Thymus (tissue), 11 donors: ENCODE measurements around the gene S100A14. TPM values are rescaled to one million over a fixed set of nuclear protein-coding genes. Genes with fewer than 3 reads are reported as not detected.

Source experiments
- DNase-seq, 9 donors: peaks; one replicate each; pipeline ENCODE4 v3.0.0-alpha.2; 2013; ENCODE audit warnings: low spot score in 9 of 9, low read depth in 6 of 9, missing footprints in 1 of 9
- H3K27ac ChIP-seq, 2 donors: one replicate each; pipeline ENCODE4 v1.5.1; 2013; ENCODE audit warnings: control low read depth in 1 of 2, low read depth in 1 of 2, low read length in 1 of 2, mild to moderate bottlenecking in 1 of 2, moderate library complexity in 1 of 2
- H3K27me3 ChIP-seq, 2 donors: one replicate each; pipeline ENCODE4 v1.5.1; 2013; ENCODE audit warnings: low read length in 1 of 2; ENCODE audit not compliant: control insufficient read depth in 2 of 2, insufficient read depth in 1 of 2
- H3K36me3 ChIP-seq, 2 donors: one replicate each; pipeline ENCODE4 v1.5.1; 2013; ENCODE audit warnings: low read length in 1 of 2, mild to moderate bottlenecking in 1 of 2, moderate library complexity in 1 of 2; ENCODE audit not compliant: control insufficient read depth in 2 of 2, insufficient read depth in 2 of 2
- H3K4me1 ChIP-seq, 2 donors: one replicate each; pipeline ENCODE4 v1.5.1; 2013; ENCODE audit warnings: low read length in 2 of 2; ENCODE audit not compliant: control insufficient read depth in 2 of 2, insufficient read depth in 2 of 2
- H3K4me3 ChIP-seq, 2 donors: one replicate each; pipeline ENCODE4 v1.5.1; 2013; ENCODE audit warnings: low read length in 2 of 2, control low read depth in 1 of 2, mild to moderate bottlenecking in 1 of 2
- H3K9me3 ChIP-seq, 2 donors: one replicate each; pipeline ENCODE4 v1.5.1; 2013; ENCODE audit warnings: low read length in 1 of 2, mild to moderate bottlenecking in 1 of 2; ENCODE audit not compliant: control insufficient read depth in 2 of 2, insufficient read depth in 1 of 2
- WGBS: extraction: QIAGEN DNeasy Blood & Tissue Kit; methylation state at CpG from one replicate; pipeline ENCODE4 v1.1.7; 2013; 5-methylcytosine and 5-hydroxymethylcytosine counted together
- polyA plus RNA-seq: library from polyadenylated mRNA; stranded (reverse); fragments of 200-250 nt; gene quantifications from one replicate; pipeline ENCODE4 v1.2.3, GENCODE V29; 2013
- total RNA-seq: library from RNA; stranded (reverse); fragments of 120-200 nt; gene quantifications from one replicate; pipeline ENCODE4 v1.2.4, GENCODE V29; 2013
- donor health status: healthy.

Gene S100A14
- total and polyA plus RNA-seq, 2 donors = 137 to 302 TPM

- no peaks in the 10 kb centered on the region for H3K27me3 ChIP-seq
- H3K4me1 ChIP-seq = peaks cover 0 to 31% of the 10 kb centered on the region in 2 donors
- H3K9me3 ChIP-seq = no peaks in the 10 kb centered on the region
- 96% methylated on average over 8 of the region's 8 CpGs for WGBS
- no peak overlapping the region for H3K27ac ChIP-seq
- H3K36me3 ChIP-seq = no peaks in the 10 kb centered on the region
- no peak for DNase-seq
- no peak overlapping the region for H3K4me3 ChIP-seq
These were observed 46.7 kb downstream of the S100A14 start for GRCh38 chr1:153569465-153569864.

- H3K9me3 ChIP-seq = no peaks in the 10 kb centered on the region
- H3K4me3 ChIP-seq = no peak overlapping the region
- H3K27ac ChIP-seq = no peak overlapping the region
- peaks cover 0 to 32% of the 10 kb centered on the region in 2 donors for H3K4me1 ChIP-seq
- WGBS = 23% methylated on average over 25 of the region's 25 CpGs
- DNase-seq = peak; percentile 48 to 81 (median 57)
- H3K27me3 ChIP-seq = no peaks in the 10 kb centered on the region
- H3K36me3 ChIP-seq = no peaks in the 10 kb centered on the region
These were observed 47.6 kb downstream of the S100A14 start for GRCh38 chr1:153568367-153569099.

- no peak overlapping the region for H3K4me3 ChIP-seq
- DNase-seq = no peak
- H3K9me3 ChIP-seq = no peaks in the 10 kb centered on the region
- H3K27me3 ChIP-seq = no peaks in the 10 kb centered on the region
- H3K27ac ChIP-seq = no peak overlapping the region
- no peaks in the 10 kb centered on the region for H3K36me3 ChIP-seq
- H3K4me1 ChIP-seq = peaks cover 0 to 33% of the 10 kb centered on the region in 2 donors
- WGBS = 95% methylated on average over 22 of the region's 22 CpGs
These were observed 48.3 kb downstream of the S100A14 start for GRCh38 chr1:153567621-153568366.

GRCh38 chr1:153566414-153567371 is 49.4 kb downstream of the S100A14 start:
- WGBS = 62% methylated on average over 16 of the region's 16 CpGs
- peaks cover 0 to 33% of the 10 kb centered on the region in 2 donors for H3K4me1 ChIP-seq
- H3K9me3 ChIP-seq = no peaks in the 10 kb centered on the region
- H3K4me3 ChIP-seq = no peak overlapping the region
- no peaks in the 10 kb centered on the region for H3K27me3 ChIP-seq
- peak in 4 of 9 donors; percentile 33 to 56 (median 42) for DNase-seq
- H3K27ac ChIP-seq = peak overlapping the region; percentile 57 to 88
- H3K36me3 ChIP-seq = no peaks in the 10 kb centered on the region

- H3K4me1 ChIP-seq = peaks cover 0 to 33% of the 10 kb centered on the region in 2 donors
These were observed 50.4 kb downstream of the S100A14 start, which contains the start of gene S100A2 for GRCh38 chr1:153565529-153566374. Gene S100A2, minus strand, starts transcription at chr1:153565844. Its CDS starts 1,967 bp downstream, at chr1:153563877.

More at GRCh38 chr1:153565529-153566374, 50.4 kb downstream of the S100A14 start, which contains the start of gene S100A2:
- 68% methylated on average over 8 of the region's 8 CpGs for WGBS
- Histone ChIP-seq H3K27me3 (no peaks in the 10 kb centered on the region), H3K9me3 (no peaks in the 10 kb centered on the region), H3K27ac (peak within 1 kb of the TSS; percentile 57 to 88), H3K4me3 (no peak within 1 kb of the TSS), H3K36me3 (no peaks in the 10 kb centered on the region)
- no peak for DNase-seq

Other genes with a start within 250 kb of the S100A14 start
- gene S100A12, start 240.7 kb downstream of the S100A14 start, total RNA-seq = 35.8 TPM
- gene S100A12, start 240.7 kb downstream of the S100A14 start, polyA plus RNA-seq = 29.1 TPM
- 291 TPM for gene S100A8, start 225.3 kb downstream of the S100A14 start, total RNA-seq
- gene S100A8, start 225.3 kb downstream of the S100A14 start, polyA plus RNA-seq = 754 TPM
- not detected for gene S100A7A, start 199.8 kb downstream of the S100A14 start, total RNA-seq
- gene S100A7A, start 199.8 kb downstream of the S100A14 start, polyA plus RNA-seq = 0.30 TPM
- gene S100A7, start 155.7 kb downstream of the S100A14 start, total RNA-seq = 5.9 TPM
- 247 TPM for gene S100A7, start 155.7 kb downstream of the S100A14 start, polyA plus RNA-seq
- 131 TPM for gene S100A6, start 80.3 kb downstream of the S100A14 start, total RNA-seq
- gene S100A6, start 80.3 kb downstream of the S100A14 start, polyA plus RNA-seq = 654 TPM
- not detected for gene S100A5, start 75.4 kb downstream of the S100A14 start, total RNA-seq
- 0.87 TPM for gene S100A5, start 75.4 kb downstream of the S100A14 start, polyA plus RNA-seq
- gene S100A4, start 70.5 kb downstream of the S100A14 start, total RNA-seq = 76.8 TPM
- 305 TPM for gene S100A4, start 70.5 kb downstream of the S100A14 start, polyA plus RNA-seq
- 0.38 TPM for gene S100A3, start 67.1 kb downstream of the S100A14 start, total RNA-seq
- gene S100A3, start 67.1 kb downstream of the S100A14 start, polyA plus RNA-seq = 2.6 TPM
- 9.8 TPM for gene S100A2, start 50.5 kb downstream of the S100A14 start, total RNA-seq
- 93.5 TPM for gene S100A2, start 50.5 kb downstream of the S100A14 start, polyA plus RNA-seq
- gene S100A16, start 3.2 kb downstream of the S100A14 start, total RNA-seq = 28.8 TPM
- gene S100A16, start 3.2 kb downstream of the S100A14 start, polyA plus RNA-seq = 128 TPM
- 32.0 TPM for gene S100A13, start 11.2 kb upstream of the S100A14 start, total RNA-seq
- gene S100A13, start 11.2 kb upstream of the S100A14 start, polyA plus RNA-seq = 96.1 TPM
- gene S100A1, start 12.1 kb upstream of the S100A14 start, total RNA-seq = 0.76 TPM
- gene S100A1, start 12.1 kb upstream of the S100A14 start, polyA plus RNA-seq = 3.4 TPM
- 61.0 TPM for gene CHTOP, start 17.7 kb upstream of the S100A14 start, total RNA-seq
- gene CHTOP, start 17.7 kb upstream of the S100A14 start, polyA plus RNA-seq = 111 TPM
- 50.3 TPM for gene SNAPIN, start 42.4 kb upstream of the S100A14 start, total RNA-seq
- gene SNAPIN, start 42.4 kb upstream of the S100A14 start, polyA plus RNA-seq = 48.2 TPM
- gene ILF2, start 54.7 kb upstream of the S100A14 start, total RNA-seq = 435 TPM
- 91.2 TPM for gene ILF2, start 54.7 kb upstream of the S100A14 start, polyA plus RNA-seq
- gene NPR1, start 62.4 kb upstream of the S100A14 start, total RNA-seq = 2.5 TPM
- 10.1 TPM for gene NPR1, start 62.4 kb upstream of the S100A14 start, polyA plus RNA-seq
- gene INTS3, start 111.7 kb upstream of the S100A14 start, total RNA-seq = 18.2 TPM
- gene INTS3, start 111.7 kb upstream of the S100A14 start, polyA plus RNA-seq = 59.9 TPM
- 8.4 TPM for gene SLC27A3, start 159.1 kb upstream of the S100A14 start, total RNA-seq
- gene SLC27A3, start 159.1 kb upstream of the S100A14 start, polyA plus RNA-seq = 48.5 TPM